Stomach (tissue), 9 donors: Measurements from ENCODE around the gene COPS9. TPM values are rescaled to one million over a fixed set of nuclear protein-coding genes. Genes with fewer than 3 reads are reported as not detected.

ENCODE experiments used
- DNase-seq, 2 donors: peaks; one replicate each; pipeline versions ENCODE4 v3.0.0 to v3.0.0-alpha.2; 2013 to 2019
- H3K27ac ChIP-seq, 5 donors: fragments of 200-600 bp in 4 of 5; sonication (generic) in 4 of 5; one replicate each; pipeline ENCODE4 v1.5.1; 2013 to 2019; ENCODE audit warnings: mild to moderate bottlenecking in 1 of 5, moderate library complexity in 1 of 5
- H3K27me3 ChIP-seq, 3 donors: fragments of 200-600 bp; sonication (generic); one replicate each; pipeline ENCODE4 v1.5.1; 2017 to 2019; ENCODE audit warnings: mixed run types in 1 of 3
- H3K36me3 ChIP-seq, 4 donors: fragments of 200-600 bp; sonication (generic); 1 replicate in 3 of 4; 2 replicates in 1 of 4; pipeline ENCODE4 v1.5.1; 2016 to 2019
- H3K4me1 ChIP-seq, 4 donors: fragments of 200-600 bp; sonication (generic); one replicate each; pipeline ENCODE4 v1.5.1; 2016 to 2019
- H3K4me3 ChIP-seq, 4 donors: fragments of 200-600 bp; sonication (generic) in 3 of 4; one replicate each; pipeline ENCODE4 v1.5.1; 2016 to 2019; ENCODE audit warnings: mild to moderate bottlenecking in 1 of 4
- H3K9me3 ChIP-seq, 4 donors: fragments of 200-600 bp; sonication (generic); one replicate each; pipeline ENCODE4 v1.5.1; 2016 to 2019
- EP300 ChIP-seq: sonication (generic); formaldehyde crosslinking; IDR thresholded peaks from one replicate; pipeline ENCODE4 v1.6.1; 2017; ENCODE audit warnings: antibody characterized with exemption
- POLR2A ChIP-seq, 4 donors: fragments of 450-650 bp; IDR thresholded peaks; one replicate each; pipeline ENCODE4 v1.6.1; 2016; ENCODE audit warnings: antibody characterized with exemption in 4 of 4, control low read depth in 2 of 4, mild to moderate bottlenecking in 1 of 4, moderate library complexity in 1 of 4
- POLR2AphosphoS5 ChIP-seq, 3 donors: sonication (generic); formaldehyde crosslinking; IDR thresholded peaks; one replicate each; pipeline ENCODE4 v1.6.1; 2016; ENCODE audit warnings: antibody characterized with exemption in 3 of 3
- WGBS, 5 donors: extraction: QIAGEN DNeasy Blood & Tissue Kit in 3 of 5; methylation state at CpG; one replicate each; pipeline versions ENCODE4 v1.1.5 to v1.1.7; 2013 to 2018; 5-methylcytosine and 5-hydroxymethylcytosine counted together
- intact Hi-C: fragments of 100-400 bp; cut with DNase I; formaldehyde crosslinking; loops from one replicate; pipeline ENCODE4 v1.15.1; 2023; ENCODE audit warnings: low total_unique reads
- polyA plus RNA-seq, 3 donors: library from polyadenylated mRNA; stranded (reverse); fragments of 200-250 nt; gene quantifications; one replicate each; pipeline ENCODE4 v1.2.3, GENCODE V29; 2013
- total RNA-seq, 5 donors: library from RNA; depleted of rRNA; stranded (reverse); fragments of >200 nt; gene quantifications; one replicate each; pipeline versions ENCODE4 v1.1.0 to v1.2.3, GENCODE V29; 2014 to 2016
- TF ChIP-seq, protein P1 (sequence below), 7 experiments: fragments of 450-650 bp in 4 of 7; fragments of 200-600 bp in 3 of 7; sonication (generic) in 3 of 7; IDR thresholded peaks; one replicate each; pipeline ENCODE4 v1.5.1; 2016 to 2019; ENCODE audit warnings: antibody characterized with exemption in 7 of 7, control low read depth in 2 of 7, mild to moderate bottlenecking in 1 of 7
- donor health status: healthy with polysubstance abuse.
- donor health status: Bipolar disorder and iron deficiency.
- donor health status: healthy.

COPS9 gene
- total and polyA plus RNA-seq, 8 donors = 40.6 to 582 (median 136) TPM

DNA sequence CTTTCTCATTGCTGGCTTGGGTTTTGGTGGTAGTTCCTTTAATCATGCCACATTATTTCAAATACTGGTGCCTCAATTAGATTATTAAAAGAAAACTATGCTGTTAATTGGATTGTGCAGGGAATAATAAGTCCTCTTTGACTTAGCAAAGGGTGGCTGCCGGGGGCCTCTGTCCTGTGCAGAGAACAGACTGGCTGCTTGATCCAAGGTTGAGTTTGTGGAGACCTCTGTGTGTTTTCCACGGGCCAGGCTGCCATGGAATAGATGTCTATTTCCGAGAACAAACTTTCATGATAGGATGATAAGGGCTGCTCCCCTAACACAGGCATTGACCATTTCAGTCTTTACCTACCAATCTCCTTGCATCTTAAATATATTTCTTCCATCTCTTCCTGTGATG lies 34.8 kb upstream of the COPS9 start:
- Histone ChIP-seq H3K36me3 (no peaks in the 10 kb centered on the region), H3K4me3 (no peak overlapping the region), H3K9me3 (no peaks in the 10 kb centered on the region), H3K27ac (no peak overlapping the region), H3K27me3 (peaks cover 0 to 49% (median 20%) of the 10 kb centered on the region in 3 donors), H3K4me1 (peaks cover 0 to 12% (median 9%) of the 10 kb centered on the region in 4 donors)
- intact Hi-C loops = no loop called here
- WGBS, 5 donors = 18 to 47% (median 37%) methylated on average over 3 of the region's 3 CpGs
- TF ChIP-seq EP300 = no peak
- DNase-seq = no peak

DNA sequence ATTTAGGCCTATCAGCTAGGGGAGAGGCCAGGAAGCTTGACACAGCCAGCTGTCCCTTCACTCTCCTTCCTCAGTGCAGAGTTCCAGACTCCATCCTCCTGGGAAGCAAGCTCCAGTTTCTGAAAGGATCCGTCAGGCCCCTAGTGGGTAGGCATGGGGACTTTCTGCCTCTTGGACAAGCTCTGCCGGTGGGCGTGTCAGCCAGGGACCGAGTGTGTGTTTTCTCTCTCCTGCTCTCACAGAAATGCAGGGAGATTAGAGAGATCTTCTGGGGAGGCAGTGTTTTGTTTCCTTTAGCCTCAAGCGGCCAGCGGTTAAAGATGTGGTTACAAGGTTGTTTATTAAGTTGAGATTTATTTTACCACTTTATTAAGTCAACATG lies 34.2 kb upstream of the COPS9 start:
- Histone ChIP-seq H3K27me3 (peaks cover 0 to 51% (median 25%) of the 10 kb centered on the region in 3 donors), H3K27ac (no peak overlapping the region), H3K36me3 (no peaks in the 10 kb centered on the region), H3K4me1 (peaks cover 0 to 12% (median 9%) of the 10 kb centered on the region in 4 donors), H3K4me3 (no peak overlapping the region), H3K9me3 (no peaks in the 10 kb centered on the region)
- peak in 1 of 2 donors; percentile 54 for DNase-seq
- WGBS, 5 donors = 13 to 31% (median 18%) methylated on average over 6 of the region's 6 CpGs
- intact Hi-C loops = no loop called here
- TF ChIP-seq POLR2A (IDR thresholded peaks at IDR 0.05) = no peak
- no peak for TF ChIP-seq POLR2AphosphoS5 (IDR thresholded peaks at IDR 0.05)
- TF ChIP-seq, protein P1, sequence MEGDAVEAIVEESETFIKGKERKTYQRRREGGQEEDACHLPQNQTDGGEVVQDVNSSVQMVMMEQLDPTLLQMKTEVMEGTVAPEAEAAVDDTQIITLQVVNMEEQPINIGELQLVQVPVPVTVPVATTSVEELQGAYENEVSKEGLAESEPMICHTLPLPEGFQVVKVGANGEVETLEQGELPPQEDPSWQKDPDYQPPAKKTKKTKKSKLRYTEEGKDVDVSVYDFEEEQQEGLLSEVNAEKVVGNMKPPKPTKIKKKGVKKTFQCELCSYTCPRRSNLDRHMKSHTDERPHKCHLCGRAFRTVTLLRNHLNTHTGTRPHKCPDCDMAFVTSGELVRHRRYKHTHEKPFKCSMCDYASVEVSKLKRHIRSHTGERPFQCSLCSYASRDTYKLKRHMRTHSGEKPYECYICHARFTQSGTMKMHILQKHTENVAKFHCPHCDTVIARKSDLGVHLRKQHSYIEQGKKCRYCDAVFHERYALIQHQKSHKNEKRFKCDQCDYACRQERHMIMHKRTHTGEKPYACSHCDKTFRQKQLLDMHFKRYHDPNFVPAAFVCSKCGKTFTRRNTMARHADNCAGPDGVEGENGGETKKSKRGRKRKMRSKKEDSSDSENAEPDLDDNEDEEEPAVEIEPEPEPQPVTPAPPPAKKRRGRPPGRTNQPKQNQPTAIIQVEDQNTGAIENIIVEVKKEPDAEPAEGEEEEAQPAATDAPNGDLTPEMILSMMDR (IDR thresholded peaks at IDR 0.05) = no peak
- TF ChIP-seq EP300 = no peak

DNA sequence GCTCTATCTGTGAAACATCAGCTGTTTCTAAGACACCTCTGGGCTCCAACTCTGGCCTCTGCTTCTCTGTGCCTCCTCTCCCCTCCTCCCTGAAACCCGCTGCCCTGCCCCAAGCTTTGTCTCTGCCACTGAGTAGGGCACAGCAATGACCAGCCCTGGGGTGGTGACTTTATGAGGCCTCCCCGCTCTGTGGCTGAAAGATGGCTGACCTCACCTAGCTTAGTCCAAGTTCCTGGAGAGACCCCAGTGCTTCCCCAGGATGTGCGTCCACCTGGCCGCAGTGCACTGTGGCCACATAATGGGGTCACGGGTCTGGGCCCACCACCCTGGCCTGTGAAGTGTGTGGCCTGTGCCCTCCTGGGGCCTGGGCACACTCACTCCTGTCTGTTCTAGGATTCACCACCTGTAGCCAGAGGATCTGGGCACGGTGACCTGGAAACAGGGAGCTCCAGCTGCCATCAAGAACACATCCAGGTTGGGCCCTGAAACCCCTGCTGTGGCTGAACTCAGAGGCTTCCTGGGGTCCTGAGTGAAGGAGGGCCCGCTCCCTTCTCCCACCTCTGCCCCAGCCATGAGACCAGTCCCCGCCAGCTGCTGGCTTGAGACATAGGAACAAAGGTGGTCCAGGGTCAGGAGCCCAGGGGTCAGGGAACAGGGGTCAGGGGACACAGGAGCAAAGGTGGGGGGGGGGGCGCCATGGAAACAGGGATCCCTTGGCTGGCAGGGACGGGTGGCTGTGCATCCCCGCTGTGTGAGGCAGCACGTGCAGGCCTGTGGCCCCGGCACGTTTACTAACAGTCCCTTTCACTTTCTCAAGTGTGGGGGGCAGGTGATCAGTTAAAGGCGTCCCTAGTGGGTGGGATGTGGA lies 33.6 kb upstream of the COPS9 start:
- no peak overlapping the region for H3K27ac ChIP-seq
- H3K36me3 ChIP-seq = no peaks in the 10 kb centered on the region
- 61 to 78% (median 69%) methylated on average over 8 to 15 of the region's 15 CpGs for WGBS, 5 donors
- intact Hi-C loops = no loop called here
- no peak for TF ChIP-seq EP300
- TF ChIP-seq, protein P1 (IDR thresholded peaks at IDR 0.05) = no peak
- no peak for TF ChIP-seq POLR2AphosphoS5 (IDR thresholded peaks at IDR 0.05)
- no peak for TF ChIP-seq POLR2A (IDR thresholded peaks at IDR 0.05)
- H3K9me3 ChIP-seq = no peaks in the 10 kb centered on the region
- H3K4me1 ChIP-seq = peaks cover 0 to 12% (median 9%) of the 10 kb centered on the region in 4 donors
- no peak overlapping the region for H3K4me3 ChIP-seq
- H3K27me3 ChIP-seq = peaks cover 0 to 55% (median 25%) of the 10 kb centered on the region in 3 donors
- no peak for DNase-seq

DNA sequence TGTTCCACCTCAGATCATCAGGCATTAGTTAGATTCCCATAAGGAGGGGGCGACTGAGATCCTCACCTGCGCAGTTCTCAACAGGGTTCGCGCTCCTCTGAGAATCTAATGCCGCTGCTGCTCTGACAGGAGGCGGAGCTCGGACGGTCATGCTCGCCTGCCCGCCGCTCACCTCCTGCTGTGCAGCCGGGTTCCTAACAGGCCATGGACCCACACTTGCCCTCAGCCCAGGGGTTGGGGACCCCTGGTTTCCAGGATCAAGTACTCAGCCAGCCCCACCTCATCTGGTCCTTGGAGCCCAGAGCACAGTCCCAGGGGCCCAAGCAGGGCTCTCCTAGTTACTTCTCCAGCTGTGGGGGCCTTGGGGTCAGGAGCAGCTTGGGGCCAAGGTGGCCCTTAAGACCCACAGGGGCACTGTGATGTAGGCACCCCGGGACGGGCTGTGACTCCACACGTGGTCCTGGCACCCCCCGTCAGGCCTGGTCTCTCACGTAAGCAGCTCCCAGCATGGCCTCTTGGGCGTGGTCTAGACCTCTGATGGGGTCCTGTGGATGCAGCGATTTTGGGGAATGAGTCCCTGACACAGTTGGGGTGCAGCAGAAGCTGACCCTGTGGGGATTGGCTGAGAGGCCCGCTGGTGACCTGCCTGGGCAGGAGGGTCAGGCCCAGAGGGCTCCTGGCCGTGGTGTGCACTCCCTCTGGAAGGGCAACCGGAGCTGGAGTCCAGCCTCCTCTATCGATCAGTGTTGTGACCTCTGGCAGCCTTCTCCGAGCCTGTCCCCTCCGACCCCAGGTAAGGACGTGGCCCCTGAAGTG lies 32.6 kb upstream of the COPS9 start:
- WGBS, 5 donors = 84 to 90% (median 88%) methylated on average over 17 to 26 of the region's 26 CpGs
- intact Hi-C loops = no loop called here
- no peaks in the 10 kb centered on the region for H3K9me3 ChIP-seq

More for the DNA sequence above, 32.6 kb upstream of the COPS9 start:
- Histone ChIP-seq H3K27ac (no peak overlapping the region), H3K4me3 (no peak overlapping the region), H3K4me1 (peaks cover 0 to 12% (median 9%) of the 10 kb centered on the region in 4 donors), H3K27me3 (peaks cover 0 to 46% (median 25%) of the 10 kb centered on the region in 3 donors), H3K36me3 (no peaks in the 10 kb centered on the region)
- TF ChIP-seq POLR2AphosphoS5 (IDR thresholded peaks at IDR 0.05) (no peak), POLR2A (IDR thresholded peaks at IDR 0.05) (no peak), EP300 (no peak)
- TF ChIP-seq, protein P1 (IDR thresholded peaks at IDR 0.05) = no peak
- no peak for DNase-seq
